NCI-H2196 treated with DMSO at 0.1 percent for 48 hours (cell line): Measurements from ENCODE around the gene DCAF7.
A peak's percentile ranks its signal among the peaks of the same experiment; 100 is the strongest.

Source experiments
- DNase-seq: peaks from one replicate; lab custom pipeline; 2025; ENCODE audit not compliant: unreplicated experiment; lab: John Stamatoyannopoulos, UW

DCAF7 gene

DNA sequence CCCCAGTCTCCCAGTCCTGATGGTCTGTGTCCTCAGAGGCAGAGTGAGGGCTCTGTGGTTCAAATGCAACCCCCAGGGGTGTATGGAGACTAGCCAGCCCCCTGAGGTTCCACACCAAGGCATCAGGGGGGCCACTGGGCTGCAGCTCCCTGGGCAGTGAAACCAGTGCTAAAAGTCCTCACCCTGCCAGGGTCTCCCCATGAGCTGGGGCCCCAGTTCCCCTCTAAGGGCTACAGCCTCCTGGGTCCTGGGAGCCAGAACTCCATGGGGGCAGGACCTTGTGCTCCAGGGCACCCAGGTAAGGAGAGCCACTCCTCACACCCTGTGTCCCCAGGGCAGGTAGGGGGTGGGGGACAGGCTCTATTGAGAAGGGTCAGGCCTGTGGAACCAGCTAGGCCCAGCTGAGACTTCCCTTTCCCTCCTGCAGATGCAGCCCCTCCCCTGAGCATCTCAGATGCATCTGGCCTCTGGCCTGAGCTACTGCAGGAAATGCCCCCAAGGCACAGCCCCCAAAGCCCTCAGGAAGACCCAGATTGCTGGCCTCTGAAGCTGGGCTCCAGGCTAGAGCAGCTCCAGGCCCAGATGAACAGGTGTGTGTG, 6.4 kb upstream of the DCAF7 start:
- no peak for DNase-seq

DNA sequence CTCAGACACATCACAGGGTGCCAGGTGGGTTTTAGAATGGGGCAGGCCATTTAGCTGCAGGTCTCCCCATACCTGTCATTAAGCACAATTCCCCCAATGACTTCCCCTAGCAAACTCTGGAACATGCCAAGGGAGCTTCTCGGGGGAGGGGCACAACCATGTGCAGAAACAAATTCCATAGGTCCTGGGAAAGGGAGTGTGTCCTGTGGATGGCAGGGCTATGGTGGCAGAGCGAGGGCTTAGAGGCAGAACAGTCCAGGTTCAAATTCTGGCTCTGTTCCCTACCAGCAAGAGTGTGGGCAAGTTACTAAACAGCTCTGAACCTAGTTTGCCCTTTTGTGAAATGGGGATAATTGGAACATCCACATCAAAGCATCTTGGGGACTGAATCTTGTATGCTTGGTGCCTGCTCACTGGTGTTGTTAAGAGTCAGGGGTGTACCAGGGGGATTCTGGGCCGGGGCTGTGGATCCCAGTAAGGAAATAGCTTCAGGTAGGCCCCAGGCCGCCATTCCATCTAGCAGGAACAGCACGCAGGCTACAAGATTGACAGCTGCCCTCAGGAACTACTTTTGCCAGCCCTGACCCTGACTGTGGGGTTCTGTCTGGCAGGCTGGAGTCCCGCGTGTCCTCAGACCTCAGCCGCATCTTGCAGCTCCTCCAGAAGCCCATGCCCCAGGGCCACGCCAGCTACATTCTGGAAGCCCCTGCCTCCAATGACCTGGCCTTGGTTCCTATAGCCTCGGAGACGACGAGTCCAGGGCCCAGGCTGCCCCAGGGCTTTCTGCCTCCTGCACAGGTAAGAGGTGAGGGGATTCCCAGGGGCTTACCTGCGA, 5.6 kb upstream of the DCAF7 start:
- DNase-seq, result no peak

DNA sequence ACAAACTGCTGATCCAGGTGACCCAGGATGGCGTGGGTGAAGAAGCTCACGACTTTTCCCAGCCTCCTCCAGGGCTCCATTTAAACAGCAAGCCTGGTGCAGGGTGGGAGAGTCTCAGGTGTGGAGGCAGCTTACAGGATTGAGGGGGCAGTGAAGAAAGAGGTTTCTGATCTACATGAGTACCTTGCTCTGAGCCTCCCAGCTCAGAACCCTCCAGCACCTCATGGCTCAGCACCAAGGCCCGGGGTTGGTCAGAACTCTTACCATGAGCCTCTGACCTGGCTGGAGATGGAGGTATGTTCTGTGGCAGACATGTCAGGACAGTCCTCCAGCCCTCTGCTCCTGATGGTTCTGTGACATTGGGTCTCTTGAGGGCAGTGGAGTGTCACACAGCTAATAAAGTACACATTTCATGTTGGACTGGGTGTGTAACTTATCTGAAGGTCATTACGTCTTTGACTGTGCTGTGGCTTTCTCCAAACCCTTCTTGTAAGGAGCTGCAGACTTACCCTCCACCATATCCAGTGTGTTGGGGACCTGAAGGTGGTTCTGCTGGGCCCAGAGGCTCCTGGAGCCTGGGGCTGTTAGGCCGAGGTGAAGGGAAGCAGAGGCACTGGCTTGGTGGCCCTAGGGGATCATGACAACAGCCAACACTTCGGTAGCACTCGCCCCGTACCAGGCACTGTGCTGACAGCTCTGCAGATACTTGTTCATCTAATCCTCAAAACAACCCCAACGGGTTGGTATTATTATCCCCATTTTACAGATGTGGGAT, 3.8 kb upstream of the DCAF7 start:
- DNase-seq, result no peak

DNA sequence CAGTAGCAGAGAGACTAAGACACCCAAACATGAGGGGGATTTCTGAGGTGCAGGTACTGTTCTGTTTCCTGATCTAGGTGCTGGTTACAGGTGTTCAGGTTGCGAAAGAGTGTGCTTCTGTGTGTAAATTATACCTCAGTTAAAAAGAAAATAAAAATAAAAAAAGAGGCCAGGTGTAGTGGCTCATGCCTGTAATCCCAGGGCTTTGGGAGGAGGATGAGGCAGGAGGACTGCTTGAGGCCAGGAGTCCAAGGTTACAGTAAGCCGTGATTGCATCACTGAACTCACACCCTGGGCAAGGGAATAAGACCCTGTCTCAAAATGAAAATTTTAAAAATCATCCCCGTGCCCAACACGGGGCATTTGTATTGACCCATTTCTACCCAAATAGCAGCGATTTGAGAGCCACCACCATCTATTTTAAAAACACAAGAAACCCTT, 3.2 kb upstream of the DCAF7 start:
- DNase-seq, result no peak

DNA sequence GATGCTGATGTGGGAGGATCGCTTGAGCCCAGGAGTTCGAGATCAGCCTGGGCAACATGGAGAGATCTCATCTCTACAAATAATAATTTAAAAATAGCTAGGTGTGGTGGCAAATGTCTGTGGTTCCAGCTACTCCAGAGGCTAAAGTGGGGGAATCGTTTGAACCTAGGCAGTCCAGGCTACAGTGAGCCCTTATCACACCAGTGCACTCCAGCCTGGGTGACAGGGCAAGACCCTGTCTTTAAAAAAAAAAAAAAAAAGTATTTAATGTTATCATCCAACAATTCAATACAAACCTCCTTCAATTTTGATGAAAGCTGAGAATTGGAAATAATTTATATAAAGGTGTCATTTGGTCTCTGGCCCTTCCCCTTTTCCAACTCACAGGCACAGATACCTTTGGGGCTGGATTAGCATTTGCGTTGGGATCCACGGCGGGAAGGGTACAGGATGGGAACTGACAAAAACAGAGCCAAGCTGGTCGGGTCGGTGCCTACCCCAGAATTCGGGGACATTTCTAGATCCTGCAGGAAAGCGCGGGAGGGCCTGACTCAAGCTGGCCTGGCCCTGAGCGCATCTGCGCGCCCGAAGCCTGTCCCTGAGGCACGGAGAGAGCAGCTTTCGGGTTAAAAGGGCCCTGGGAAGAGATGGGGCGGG, 860 bp upstream of the DCAF7 start:
- DNase-seq, result peak; percentile 50

DNA sequence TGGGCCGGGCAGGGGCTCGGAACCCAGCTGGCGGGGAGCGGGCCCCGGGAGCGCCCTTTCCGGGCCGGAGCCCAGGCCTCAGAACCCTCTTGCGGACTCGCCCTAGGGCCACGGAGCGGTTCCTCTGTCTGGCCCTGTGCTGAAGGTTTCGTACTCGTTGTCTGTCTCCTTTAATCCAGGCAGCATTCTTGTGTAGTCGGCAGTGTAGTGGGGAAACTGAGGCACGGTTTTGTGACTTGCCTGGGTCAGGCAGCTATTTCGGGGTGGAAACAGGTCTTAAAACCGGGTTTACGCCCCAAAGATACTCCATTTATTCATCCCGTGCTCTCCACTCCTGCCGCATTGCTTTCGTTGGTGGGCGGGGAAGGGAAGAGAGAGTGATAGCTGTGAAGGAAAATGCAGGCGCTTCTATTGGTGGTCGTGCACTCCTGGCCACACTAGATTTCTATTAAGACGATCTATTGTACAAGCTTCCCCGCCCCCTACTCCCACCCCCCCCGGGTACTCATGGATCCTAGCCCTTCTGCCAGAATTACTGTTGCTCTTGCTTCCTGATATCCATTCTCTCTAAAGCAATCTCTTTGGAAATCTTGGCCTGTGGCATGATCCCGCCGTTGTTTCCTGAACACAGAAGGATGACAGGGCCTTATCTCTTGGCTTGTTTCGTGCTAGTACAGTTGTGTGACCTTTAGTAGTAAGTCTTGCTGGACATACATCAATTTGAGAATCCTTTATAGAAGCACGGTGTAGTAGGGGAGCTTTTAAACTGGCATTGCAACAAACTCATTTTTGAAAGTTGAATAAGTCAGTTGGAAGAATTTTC, 751 bp downstream of the DCAF7 start:
- DNase-seq, result no peak

DNA sequence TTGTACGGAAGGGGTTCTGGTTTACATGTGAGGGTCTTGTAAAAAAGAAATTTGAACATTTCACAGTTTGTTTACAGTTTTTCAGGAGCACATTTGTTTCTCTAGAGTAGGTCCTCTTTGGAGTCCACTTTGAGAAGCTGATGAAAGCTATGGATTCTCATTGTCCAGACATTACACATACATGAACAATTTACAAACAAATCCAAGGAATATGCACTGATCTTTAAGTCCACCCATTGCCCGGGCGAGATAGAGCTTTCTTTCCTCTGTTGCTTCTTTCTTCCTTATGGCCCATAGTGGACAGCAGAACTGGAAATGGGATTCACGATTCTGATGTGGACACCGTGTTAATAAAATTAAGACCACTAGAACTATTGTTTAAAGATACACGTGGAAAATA, 1.9 kb downstream of the DCAF7 start:
- no peak for DNase-seq

DNA sequence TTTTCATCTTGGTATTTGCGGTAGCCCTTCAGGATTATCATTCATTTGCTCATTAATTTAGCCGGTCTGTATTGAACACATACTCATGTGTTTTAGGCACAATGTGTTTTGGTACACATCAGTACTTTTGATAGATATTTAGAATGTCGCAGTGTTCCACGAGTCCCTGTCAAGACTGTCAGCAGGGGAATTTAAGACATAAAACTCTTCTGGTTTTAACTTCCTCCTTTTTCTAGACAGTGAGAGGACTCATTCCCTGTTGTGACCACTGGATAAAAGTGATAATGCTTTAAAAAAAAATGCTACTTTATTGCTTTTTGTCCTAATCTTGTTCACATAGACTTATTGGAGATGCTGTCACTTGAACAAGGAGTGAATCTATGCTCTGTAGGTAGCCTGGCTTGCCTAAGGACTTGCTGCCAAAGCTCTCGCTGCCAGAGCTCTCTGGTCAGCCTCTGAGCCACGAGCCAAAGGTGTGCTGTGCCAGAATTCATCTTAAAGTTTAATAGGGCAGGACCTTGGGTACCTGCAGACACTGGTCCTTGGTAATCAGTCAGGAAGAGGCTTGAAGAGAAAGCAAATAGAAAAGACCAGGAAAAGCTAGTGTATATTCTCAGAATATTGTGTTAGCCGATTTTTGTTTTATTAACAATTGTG, 5.4 kb downstream of the DCAF7 start:
- no peak for DNase-seq

DNA sequence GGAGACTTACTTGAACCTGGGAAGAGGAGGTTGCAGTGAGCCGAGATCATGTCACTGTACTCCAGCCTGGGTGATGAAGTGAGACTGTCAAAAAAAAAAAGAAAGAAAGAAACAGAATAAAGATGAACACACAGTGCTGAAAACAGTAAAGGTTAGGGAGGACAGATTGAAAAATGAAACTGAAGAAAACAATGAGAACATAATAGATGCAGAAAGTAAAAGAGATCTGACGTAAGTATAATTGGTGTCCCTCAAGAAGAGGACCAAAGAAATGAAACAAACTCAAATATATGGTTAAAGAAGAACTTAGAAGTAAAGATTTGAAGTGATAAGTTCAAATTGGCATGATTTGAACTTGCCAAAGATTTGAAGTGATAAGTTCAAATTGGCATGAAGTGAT, 7.1 kb downstream of the DCAF7 start:
- DNase-seq, result no peak

DNA sequence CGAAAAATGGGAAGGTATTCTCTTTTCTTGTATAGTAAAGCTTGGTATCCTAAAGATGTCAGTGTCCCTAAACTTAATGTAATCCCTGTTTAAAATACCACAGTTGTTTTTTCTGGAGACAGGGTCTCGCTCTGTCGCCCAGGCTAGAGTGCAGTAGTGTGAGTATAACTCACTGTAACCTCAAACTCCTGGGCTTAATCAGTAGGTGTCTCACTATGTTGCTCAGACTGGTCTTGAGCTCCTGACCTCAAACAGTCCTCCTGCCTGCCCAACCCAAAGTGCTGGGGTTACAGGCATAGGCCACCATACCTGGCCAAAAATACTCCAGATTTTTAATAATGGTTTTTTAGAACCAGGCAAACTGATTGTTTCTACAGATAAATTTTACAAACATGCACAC, 8.2 kb downstream of the DCAF7 start:
- no peak for DNase-seq

DNA sequence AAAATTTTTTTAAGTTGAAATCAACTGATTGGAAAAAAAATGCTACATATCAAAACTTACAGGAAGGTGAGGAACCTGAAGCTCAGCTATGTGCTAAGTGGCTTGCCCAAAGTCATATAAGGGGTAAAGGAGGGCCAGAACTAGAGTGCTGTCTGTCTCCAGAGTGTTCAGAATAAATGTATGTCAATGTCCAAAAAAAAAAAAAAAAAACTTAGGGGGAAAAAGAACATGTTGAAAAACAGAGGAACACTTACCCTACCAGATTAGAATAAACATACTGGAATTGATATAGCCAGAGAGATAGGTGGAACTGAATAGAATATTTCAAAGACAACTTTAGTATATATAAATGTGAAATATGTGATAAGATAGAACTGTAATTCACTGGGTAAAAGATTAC, 11.5 kb downstream of the DCAF7 start:
- DNase-seq, result no peak

DNA sequence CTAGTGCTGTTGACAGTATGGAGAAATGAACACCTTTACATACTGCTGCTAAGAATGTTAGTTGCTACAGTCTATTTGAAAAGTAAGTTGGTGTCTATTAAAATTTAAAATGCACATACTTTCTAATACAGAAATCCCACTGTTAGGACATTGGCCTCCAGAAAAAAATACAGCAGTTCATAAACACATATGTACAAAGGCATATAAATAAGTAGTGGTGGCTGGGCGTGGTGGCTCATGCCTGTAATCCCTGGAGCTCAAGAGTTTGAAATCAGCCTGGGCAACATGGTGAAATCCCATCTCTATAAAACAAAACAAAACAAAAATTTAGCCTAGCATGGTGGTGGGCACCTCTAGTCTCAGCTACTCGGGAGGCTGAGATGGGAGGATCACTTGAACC, 13.1 kb downstream of the DCAF7 start:
- no peak for DNase-seq

DNA sequence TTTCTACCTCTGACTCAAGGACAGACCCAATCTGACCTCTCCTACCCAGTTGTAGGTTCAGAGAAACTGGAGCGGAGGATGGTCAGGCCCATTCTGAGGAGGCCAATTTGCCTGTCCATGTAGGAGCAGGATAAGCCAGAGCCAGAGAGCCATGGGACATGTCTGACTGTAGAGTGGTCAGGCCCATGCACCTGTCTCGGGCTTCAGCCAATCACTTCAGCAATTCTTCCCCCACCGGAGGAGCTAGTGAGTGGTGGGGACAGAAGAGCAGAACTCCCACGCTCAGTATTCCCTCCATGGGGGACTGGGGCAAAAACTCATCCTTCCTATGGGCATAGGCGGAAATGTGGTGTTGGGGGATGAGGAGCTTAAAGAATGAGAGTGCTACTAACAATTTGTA, 14.3 kb downstream of the DCAF7 start:
- DNase-seq, result no peak

DNA sequence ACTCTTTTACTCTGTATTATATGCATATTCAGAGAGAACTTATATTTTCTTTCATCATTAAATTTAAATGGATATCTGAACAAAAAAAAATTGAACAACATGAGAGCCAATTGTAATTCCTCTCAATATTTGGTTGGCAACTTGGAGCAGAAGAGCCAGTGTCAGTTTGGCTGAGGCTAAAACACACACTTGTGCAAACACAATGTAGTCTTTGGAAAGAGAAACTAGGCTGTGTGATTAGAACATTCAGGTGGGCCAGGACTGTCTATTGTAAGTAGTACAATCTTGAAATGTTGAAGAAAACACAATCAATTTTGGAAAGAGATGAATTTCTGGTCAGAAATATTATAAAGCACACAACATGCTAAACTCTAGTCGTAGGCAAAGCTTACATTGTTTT, 17.0 kb downstream of the DCAF7 start:
- no peak for DNase-seq

DNA sequence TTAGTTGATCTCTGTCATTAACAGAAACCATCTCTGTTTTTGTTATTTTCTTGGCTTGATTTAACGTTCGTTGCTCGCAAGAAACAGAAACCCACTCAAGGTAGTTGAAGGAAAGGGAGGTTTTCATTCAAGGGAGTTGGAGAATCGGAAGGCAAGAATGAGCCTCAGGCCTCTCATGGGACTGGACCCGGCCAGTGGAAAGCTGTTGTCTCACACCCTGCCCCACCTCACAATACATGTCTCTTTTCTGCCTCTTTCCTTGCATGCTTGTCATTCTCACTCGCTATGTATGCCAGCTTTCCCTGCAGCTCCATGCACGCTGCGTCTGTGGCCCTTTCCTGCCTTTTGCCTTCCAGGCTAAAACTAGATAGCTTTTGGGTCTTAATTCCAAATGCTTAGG, 18.3 kb downstream of the DCAF7 start:
- no peak for DNase-seq

DNA sequence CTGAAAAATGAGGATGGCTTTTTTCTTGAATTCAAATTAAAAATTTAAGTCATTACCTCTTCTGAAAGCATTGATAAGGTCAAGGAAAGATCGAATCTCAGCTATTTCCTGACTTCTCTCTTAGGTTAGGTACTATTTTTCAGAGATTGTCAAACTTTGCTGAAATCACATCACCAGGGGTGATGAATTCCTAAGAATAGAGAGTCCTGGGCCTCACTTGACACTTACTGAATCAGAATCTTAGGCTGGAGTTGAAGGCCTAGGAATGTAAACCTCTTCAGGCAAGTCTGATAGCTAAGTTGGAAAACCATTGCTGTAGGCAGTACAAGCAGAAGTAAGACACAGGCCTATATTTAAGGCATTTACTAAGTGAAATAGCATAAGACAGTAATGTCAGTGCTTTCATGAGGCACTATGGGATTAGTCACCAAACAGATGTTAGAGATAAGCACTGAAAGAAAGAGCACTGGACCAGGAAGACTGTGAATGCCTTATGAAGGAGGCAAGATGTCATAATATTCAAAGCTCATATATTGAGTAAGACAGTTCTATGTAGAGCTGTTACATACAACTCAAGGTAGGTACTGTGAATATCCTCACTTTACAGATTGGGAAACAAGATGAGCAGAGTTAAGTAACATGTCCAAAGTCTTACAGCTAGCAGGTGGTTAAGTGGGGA, 21.5 kb downstream of the DCAF7 start:
- DNase-seq, result no peak

DNA sequence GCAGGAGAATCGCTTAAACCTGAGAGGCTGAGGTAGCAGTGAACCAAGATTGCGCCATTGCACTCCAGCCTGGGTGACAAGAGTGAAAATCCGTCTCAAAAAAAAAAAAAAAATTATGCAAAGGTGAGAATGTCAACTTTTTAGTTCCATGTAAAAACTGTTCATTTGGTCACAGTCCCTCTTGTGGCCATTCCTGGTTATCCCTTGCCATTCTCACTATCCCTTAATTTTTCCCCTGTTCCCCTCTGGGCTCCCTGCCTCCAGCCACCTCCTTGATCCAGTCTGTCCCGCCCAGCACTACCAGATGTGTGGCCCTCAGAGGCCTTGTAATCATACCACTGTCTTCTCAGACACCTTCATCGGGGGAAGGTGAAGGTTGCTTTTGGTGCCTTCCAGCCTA, 23.4 kb downstream of the DCAF7 start:
- DNase-seq, result no peak

DNA sequence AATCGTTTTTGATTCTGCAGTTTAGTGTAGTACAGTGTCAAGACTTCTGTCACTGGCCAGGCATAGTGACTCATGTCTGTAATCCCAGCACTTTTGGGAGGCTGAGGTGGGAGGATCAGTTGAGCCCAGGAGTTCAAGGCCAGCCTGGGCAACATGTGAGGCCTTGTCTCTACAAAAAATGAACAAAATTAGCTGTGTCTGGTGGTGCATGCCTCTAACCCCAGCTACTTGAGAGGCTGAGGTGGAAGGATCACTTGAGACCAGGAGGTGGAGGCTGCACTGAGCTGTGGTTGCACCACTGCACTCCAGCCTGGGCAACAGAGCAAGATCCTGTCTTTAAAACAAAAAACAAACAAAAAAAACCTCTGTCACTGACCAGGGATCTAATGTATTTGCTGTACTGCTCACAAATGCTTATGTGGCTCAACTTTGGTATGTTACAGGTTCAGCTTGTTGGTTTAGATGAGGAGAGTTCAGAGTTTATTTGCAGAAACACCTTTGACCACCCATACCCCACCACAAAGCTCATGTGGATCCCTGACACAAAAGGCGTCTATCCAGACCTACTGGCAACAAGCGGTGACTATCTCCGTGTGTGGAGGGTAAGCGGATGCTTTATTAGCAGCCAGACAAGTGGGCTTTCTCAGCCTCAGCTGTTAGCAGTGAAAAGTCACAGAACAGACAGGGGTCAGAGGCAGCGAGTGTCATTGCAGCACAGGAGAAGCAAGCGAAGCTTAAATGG, 27.9 kb downstream of the DCAF7 start:
- DNase-seq, result no peak

DNA sequence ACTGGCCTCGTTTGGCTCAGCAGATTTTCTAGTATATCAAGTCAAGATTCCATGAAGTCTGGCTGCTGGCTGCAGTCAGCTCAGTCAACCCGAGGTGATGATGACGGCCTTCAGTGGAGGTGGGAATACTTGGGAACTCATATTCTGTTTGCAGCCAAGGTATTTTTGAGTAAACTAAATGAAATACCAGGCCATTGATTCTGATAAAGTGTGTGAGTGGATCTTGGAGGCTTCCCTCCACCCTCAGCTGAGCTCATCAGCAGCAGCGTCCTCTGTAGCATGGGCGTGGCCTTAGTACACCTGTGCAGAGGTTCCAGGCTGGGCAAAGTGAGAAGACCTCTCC, 28.5 kb downstream of the DCAF7 start:
- DNase-seq, result no peak
